NCI-H460 (cell line): ENCODE results near the gene MEF2A. TPM values are rescaled to one million over a fixed set of nuclear protein-coding genes. Genes with fewer than 3 reads are reported as not detected.

ENCODE experiments used
- DNase-seq: peaks from one replicate; pipeline ENCODE4 v3.0.0-alpha.2; 2016; ENCODE audit warnings: low read depth; ENCODE audit errors: extremely low read depth
- total RNA-seq: library from RNA; depleted of rRNA; stranded (reverse); fragments of >200 nt; shearing (Covaris generic); gene quantifications from 2 replicates; pipeline ENCODE4 v1.2.3, GENCODE V29; 2014

MEF2A gene
- total RNA-seq, 1 experiment from 2014 or later: 15.1 TPM

- DNase-seq: no peak
Observed at GRCh38 chr15:99561476-99562230, 4.1 kb upstream of the MEF2A start.

- no peak for DNase-seq
Observed at GRCh38 chr15:99562238-99562637, 3.5 kb upstream of the MEF2A start.

GRCh38 chr15:99564221-99565048 is 1.3 kb upstream of the MEF2A start:
- DNase-seq: no peak

- DNase-seq: no peak
Observed at GRCh38 chr15:99565049-99565298, 810 bp upstream of the MEF2A start.

GRCh38 chr15:99566157-99566897 is 543 bp downstream of the MEF2A start:
- DNase-seq: no peak

GRCh38 chr15:99568625-99569352 is 3.0 kb downstream of the MEF2A start:
- no peak for DNase-seq

- DNase-seq: no peak
Observed at GRCh38 chr15:99571299-99571698, 5.5 kb downstream of the MEF2A start.

GRCh38 chr15:99574048-99574447 is 8.3 kb downstream of the MEF2A start:
- no peak for DNase-seq

GRCh38 chr15:99574502-99574901 is 8.7 kb downstream of the MEF2A start:
- no peak for DNase-seq

- DNase-seq: no peak
Observed at GRCh38 chr15:99578809-99579208, 13.0 kb downstream of the MEF2A start.

GRCh38 chr15:99580076-99580475 is 14.3 kb downstream of the MEF2A start:
- DNase-seq: no peak

- DNase-seq: no peak
Observed at GRCh38 chr15:99582508-99582960, 16.8 kb downstream of the MEF2A start.

- DNase-seq: no peak
Observed at GRCh38 chr15:99584081-99584600, 18.4 kb downstream of the MEF2A start.

GRCh38 chr15:99586121-99586520 is 20.3 kb downstream of the MEF2A start:
- no peak for DNase-seq

- no peak for DNase-seq
Observed at GRCh38 chr15:99589801-99590200, 24.0 kb downstream of the MEF2A start.

- no peak for DNase-seq
Observed at GRCh38 chr15:99590913-99591646, 25.3 kb downstream of the MEF2A start.

GRCh38 chr15:99592145-99592791 is 26.5 kb downstream of the MEF2A start:
- DNase-seq: no peak

- DNase-seq: no peak
Observed at GRCh38 chr15:99593070-99593469, 27.3 kb downstream of the MEF2A start.

- DNase-seq: no peak
Observed at GRCh38 chr15:99594916-99595315, 29.1 kb downstream of the MEF2A start.
